Muscle layer of colon (tissue), 2 donors: Measurements from ENCODE around the gene GATA2.

Experiments
- H3K27ac ChIP-seq: one replicate; pipeline ENCODE4 v1.7.0; 2013; ENCODE audit warnings: low read depth, mild to moderate bottlenecking, low read length, moderate library complexity
- H3K27me3 ChIP-seq, 2 donors: one replicate each; pipeline ENCODE4 v1.7.0; 2013; ENCODE audit warnings: low read length in 2 of 2, mild to moderate bottlenecking in 2 of 2; ENCODE audit not compliant: insufficient read depth in 2 of 2, control insufficient read depth in 1 of 2
- H3K36me3 ChIP-seq: one replicate; pipeline ENCODE4 v1.7.0; 2013; ENCODE audit warnings: mild to moderate bottlenecking, low read length; ENCODE audit not compliant: insufficient read depth
- H3K4me1 ChIP-seq: one replicate; pipeline ENCODE4 v1.7.0; 2013; ENCODE audit warnings: mild to moderate bottlenecking, low read length; ENCODE audit not compliant: insufficient read depth
- H3K4me3 ChIP-seq, 2 donors: one replicate each; pipeline ENCODE4 v1.7.0; 2013; ENCODE audit warnings: low read length in 2 of 2, low read depth in 1 of 2, mild to moderate bottlenecking in 1 of 2, moderate library complexity in 1 of 2
- H3K9ac ChIP-seq: one replicate; pipeline ENCODE4 v1.7.0; 2013; ENCODE audit warnings: low read length
- H3K9me3 ChIP-seq: one replicate; pipeline ENCODE4 v1.7.0; 2013; ENCODE audit warnings: mild to moderate bottlenecking, low read length
- donor health status: abdominal sarcoma.
- donor health status: Adenocarcinoma of cecum.

Gene GATA2

DNA sequence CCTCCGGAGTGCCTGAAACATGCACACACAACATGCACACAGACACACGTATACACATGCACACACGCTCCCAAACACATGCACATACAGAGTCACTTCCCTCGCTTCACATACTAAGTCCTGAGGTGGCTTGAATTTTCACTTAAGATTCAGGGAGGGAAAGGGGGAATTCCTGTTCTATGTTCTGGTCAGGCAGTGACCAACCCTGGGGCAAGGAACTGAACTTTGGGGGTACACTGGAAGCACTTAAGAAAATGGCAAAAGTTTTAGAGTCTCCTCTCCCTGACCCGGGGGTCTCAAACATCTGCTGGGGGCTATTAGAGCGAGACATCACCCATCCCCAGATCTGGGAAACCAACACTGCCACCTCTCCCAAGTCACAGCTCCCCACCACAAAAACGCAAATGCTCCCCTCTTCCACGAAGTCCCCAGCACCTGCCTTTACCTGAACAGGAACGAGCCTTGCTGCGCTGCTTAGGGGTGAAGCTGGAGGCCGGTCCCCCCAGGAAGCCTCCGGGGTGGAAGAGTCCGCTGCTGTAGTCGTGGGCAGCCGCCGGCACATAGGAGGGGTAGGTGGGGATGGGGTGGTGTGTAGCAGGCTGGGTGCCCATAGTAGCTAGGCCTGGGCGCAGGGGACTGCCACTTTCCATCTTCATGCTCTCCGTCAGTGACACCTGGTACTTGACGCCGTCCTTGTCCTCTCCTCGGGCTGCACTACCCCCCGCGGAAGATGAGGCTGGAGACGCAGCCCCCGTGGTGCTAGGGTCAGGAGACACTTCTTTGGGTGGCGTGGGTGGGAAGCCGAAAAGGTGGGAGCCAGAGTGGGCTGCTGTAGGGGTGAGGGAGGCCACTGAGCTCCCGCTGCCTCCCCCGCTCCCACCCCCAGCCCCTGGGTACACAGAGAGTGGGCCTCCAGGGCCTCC, 7.5 kb downstream of the GATA2 start:
- H3K36me3 ChIP-seq, result no peaks in the 10 kb centered on the region
- H3K9me3 ChIP-seq, result no peaks in the 10 kb centered on the region
- peak overlapping the region in 1 of 2 donors; percentile 1 for H3K4me3 ChIP-seq
- H3K9ac ChIP-seq, result no peak overlapping the region
- H3K4me1 ChIP-seq, result peaks cover 42% of the 10 kb centered on the region
- peaks cover 89 to 100% of the 10 kb centered on the region in 2 donors for H3K27me3 ChIP-seq
- no peak overlapping the region for H3K27ac ChIP-seq

DNA sequence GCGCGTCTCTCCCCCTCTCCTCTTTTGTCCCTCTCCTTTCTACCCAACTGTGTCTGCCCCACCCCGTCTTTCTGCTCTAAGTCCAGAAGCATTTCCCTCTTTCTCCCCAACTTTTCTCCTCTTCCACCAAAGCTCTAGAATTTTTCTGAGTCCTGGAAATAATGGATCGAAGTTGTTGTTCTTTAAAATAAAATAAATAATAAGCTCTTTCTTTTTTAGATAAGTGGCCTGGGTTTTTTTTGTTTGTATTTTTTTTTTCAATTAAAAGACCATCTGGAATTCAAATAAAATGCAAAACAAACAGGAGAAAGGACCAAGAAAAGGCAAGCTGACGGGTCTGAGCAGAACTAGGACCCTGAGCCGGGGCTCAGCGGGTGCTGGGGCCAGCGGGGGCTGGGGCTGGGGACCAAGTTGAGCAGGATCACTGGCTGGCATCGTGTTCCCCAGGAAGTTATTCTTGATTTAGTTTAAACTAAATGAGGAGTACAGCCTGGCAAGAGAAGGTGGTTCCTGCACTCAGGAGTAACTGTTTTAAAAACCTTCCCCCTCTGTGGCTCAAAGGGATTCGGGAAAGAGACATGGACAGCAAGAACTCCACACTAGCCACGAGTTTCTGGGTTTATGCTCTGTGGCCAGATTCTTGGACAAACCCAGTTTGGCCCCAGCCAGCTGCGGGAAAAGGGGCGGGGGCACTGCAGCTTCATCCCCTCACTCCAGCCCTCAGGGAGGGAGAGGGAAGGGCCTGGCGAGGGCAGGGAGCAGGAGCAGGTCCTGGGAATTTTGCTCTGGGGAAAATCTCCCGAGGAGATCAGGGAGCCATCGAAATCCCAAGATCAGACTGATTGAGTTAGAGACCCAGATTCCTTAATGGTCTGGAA, 8.4 kb downstream of the GATA2 start:
- peaks cover 83 to 100% of the 10 kb centered on the region in 2 donors for H3K27me3 ChIP-seq
- H3K4me1 ChIP-seq, result peaks cover 34% of the 10 kb centered on the region
- H3K9ac ChIP-seq, result no peak overlapping the region
- H3K9me3 ChIP-seq, result no peaks in the 10 kb centered on the region
- H3K36me3 ChIP-seq, result no peaks in the 10 kb centered on the region
- H3K27ac ChIP-seq, result no peak overlapping the region
- no peak overlapping the region for H3K4me3 ChIP-seq

DNA sequence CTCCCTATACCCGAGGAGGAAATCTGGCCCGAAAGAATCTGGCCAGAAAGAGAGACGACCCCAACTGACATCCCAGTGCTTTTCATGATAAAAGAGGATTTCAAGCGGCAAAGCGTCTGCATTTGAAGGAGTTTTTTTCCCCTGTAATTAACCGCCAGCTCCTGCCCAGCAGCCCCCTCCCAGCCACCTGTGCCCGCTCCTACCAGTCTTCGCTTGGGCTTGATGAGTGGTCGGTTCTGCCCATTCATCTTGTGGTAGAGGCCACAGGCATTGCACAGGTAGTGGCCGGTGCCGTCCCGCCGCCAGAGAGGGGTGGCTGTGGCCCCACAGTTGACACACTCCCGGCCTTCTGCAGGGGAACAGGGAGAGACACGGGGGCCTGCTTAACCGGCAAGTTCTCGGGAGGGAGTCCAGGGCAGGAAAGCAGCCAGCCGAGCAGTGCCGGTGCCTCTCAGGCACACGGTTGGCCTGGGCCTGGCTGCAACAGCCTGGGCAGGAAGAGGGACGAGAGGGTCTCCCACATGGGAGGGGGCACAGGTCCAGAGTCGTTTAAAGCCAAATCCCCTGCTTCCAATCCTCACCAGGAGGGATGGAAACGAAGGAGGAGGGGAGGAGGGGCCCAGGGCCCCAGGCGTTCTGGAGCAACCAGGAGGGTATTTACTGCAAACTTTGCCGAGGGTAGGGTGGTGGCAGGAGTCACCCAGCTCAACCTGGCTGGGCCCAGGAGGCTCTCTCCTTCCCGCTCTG, 9.2 kb downstream of the GATA2 start:
- H3K27ac ChIP-seq, result no peak overlapping the region
- no peak overlapping the region for H3K4me3 ChIP-seq
- peaks cover 75 to 98% of the 10 kb centered on the region in 2 donors for H3K27me3 ChIP-seq
- H3K9me3 ChIP-seq, result no peaks in the 10 kb centered on the region
- H3K4me1 ChIP-seq, result peaks cover 28% of the 10 kb centered on the region
- H3K9ac ChIP-seq, result no peak overlapping the region
- H3K36me3 ChIP-seq, result no peaks in the 10 kb centered on the region

DNA sequence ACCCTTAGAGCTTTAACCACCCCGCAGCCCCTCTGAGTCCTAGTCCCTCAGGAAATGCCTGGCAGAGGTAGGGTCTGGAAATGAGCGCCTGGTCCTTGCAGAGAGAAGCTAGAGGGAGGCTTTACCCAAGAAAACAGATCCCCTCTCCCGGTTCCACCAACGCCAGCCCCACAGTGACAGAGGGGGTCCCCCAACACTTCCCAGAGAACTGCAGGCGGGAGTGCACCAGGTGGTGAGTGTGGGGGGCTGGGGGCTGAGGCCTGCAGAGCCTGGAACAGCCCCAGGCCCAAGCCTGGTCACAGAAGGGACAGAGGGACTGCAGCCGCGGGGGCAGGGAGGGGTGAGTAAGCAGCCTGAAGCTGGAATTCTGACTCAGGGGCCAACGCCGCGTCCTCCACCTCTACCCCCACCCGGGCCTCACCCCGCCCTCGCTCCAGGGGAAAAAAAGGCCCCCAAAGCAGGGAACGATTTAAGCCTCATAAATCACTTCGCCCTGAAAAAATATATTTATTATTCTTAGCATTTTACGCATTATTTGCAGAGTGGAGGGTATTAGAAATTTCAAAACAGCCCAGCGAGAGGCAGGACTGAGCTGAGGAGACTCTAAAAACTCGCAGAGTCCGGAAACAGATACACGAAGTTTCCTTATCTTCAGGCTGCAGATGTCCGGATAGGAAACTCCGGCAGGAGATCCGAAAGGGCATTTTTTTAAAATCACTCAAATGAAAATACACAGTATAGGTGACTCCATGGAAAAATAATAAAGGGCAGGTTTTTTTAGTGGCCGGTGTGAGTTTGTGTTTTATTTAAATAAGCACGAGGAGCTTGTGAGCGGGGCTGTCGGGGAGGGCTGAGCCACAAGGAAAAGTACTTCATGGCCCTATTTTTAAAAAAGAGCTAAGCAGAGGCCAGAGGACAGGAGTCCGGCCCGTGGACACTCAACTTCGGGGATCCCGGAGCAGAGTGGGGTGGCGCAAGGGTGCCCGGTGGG, 10.0 kb downstream of the GATA2 start:
- H3K27me3 ChIP-seq, result peaks cover 66 to 89% of the 10 kb centered on the region in 2 donors
- no peaks in the 10 kb centered on the region for H3K36me3 ChIP-seq
- no peak overlapping the region for H3K4me3 ChIP-seq
- peaks cover 19% of the 10 kb centered on the region for H3K4me1 ChIP-seq
- no peaks in the 10 kb centered on the region for H3K9me3 ChIP-seq
- no peak overlapping the region for H3K27ac ChIP-seq
- no peak overlapping the region for H3K9ac ChIP-seq

DNA sequence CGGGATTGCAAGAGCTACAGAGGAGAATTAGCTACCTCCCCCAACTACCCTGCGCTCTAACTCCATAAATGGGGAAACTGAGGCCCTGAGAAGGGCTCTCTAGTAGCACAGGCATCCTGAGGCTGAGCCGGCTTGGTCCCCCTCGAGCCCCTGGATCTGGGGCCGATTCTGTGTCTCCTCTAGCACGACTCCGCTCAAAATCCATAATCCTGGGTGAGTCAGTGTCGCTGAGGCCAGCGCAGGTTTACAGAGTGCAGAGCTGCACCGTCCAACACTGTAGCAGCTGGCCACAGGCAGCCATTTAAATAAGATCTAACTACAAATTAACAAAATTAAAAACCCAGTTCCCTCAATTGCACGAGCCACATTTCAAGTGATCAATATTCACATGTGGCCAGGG, 10.8 kb downstream of the GATA2 start:
- no peaks in the 10 kb centered on the region for H3K9me3 ChIP-seq
- H3K4me3 ChIP-seq, result no peak overlapping the region
- peaks cover 14% of the 10 kb centered on the region for H3K4me1 ChIP-seq
- H3K27ac ChIP-seq, result no peak overlapping the region
- H3K9ac ChIP-seq, result no peak overlapping the region
- H3K27me3 ChIP-seq, result peaks cover 58 to 83% of the 10 kb centered on the region in 2 donors
- H3K36me3 ChIP-seq, result no peaks in the 10 kb centered on the region

DNA sequence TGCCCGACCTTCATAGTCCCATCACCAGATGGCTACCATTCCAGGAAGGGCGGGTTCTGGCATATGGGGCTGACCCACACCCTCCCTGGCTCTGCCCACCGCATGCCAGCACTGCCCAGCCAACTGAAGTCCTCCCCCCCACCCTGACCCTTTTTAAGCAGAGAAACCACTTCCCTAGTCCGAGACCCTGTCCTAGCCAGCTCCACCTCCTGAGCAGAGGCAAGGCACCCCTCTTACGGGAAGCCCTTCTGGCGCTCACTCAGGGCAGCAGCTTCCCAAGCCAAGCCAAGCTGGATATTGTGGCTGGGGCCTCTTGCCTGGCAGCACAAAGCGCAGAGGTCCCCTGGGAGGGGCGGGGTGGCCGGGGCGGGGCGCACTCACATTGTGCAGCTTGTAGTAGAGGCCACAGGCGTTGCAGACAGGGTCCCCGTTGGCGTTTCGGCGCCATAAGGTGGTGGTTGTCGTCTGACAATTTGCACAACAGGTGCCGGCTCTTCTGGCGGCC, 11.5 kb downstream of the GATA2 start:
- Histone ChIP-seq H3K9ac (no peak overlapping the region), H3K9me3 (no peaks in the 10 kb centered on the region), H3K4me1 (peaks cover 10% of the 10 kb centered on the region), H3K27ac (no peak overlapping the region), H3K4me3 (no peak overlapping the region), H3K36me3 (no peaks in the 10 kb centered on the region), H3K27me3 (peaks cover 53 to 79% of the 10 kb centered on the region in 2 donors)

DNA sequence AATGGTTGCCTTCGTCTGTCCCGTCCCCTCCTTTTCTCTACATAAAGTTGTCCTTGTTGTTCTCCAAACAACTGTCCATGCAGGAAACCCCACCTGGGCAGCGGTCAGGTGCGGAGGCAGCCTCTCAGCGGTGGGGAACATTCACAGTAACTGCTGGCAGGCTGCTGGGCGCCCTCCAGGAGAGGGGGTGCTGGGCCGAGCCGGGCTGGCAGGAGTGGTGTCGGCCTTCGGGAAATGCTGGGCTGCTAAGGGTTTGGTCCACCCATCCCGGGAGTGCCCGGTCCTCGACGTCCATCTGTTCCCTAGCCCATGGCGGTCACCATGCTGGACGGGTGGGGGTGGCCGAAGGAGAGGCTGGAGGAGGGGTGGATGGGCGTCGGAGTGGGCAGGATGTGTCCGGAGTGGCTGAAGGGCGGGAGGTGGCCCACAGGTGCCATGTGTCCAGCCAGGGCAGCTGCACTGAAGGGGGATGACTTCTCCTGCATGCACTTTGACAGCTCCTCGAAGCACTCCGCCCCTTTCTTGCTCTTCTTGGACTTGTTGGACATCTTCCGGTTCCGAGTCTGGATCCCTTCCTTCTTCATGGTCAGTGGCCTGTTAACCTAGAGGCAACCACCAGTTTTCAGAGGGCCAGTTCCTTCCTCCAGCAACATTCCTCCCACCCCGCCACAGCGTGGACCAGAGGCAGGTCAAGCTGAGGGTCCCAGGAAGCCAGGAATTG, 12.1 kb downstream of the GATA2 start:
- no peak overlapping the region for H3K4me3 ChIP-seq
- H3K9me3 ChIP-seq, result no peaks in the 10 kb centered on the region
- peaks cover 7% of the 10 kb centered on the region for H3K4me1 ChIP-seq
- peaks cover 46 to 73% of the 10 kb centered on the region in 2 donors for H3K27me3 ChIP-seq
- H3K36me3 ChIP-seq, result no peaks in the 10 kb centered on the region
- H3K9ac ChIP-seq, result no peak overlapping the region
- H3K27ac ChIP-seq, result no peak overlapping the region

DNA sequence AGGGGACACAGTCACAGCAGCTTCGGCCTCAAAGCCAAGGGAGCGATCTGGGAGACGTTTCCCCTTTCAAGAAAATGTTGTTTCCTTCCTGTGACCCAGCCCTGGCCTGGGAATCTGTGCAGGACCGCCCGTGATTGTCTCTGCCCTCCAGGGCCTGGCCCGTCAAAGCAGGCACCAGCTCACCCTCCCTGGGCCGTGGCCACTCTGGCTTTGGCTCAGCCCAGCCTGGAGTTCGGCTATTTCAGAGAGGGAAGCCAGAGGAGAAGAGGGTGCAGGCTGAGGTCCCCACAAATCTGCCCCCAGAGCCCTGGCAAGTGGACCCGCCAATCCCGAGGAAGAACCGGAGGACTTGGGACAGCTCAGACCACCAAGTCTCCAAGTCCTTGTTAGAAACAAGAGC, 12.7 kb downstream of the GATA2 start:
- peaks cover 7% of the 10 kb centered on the region for H3K4me1 ChIP-seq
- no peaks in the 10 kb centered on the region for H3K9me3 ChIP-seq
- no peaks in the 10 kb centered on the region for H3K36me3 ChIP-seq
- H3K27me3 ChIP-seq, result peaks cover 40 to 67% of the 10 kb centered on the region in 2 donors
- H3K9ac ChIP-seq, result no peak overlapping the region
- H3K27ac ChIP-seq, result no peak overlapping the region
- no peak overlapping the region for H3K4me3 ChIP-seq

DNA sequence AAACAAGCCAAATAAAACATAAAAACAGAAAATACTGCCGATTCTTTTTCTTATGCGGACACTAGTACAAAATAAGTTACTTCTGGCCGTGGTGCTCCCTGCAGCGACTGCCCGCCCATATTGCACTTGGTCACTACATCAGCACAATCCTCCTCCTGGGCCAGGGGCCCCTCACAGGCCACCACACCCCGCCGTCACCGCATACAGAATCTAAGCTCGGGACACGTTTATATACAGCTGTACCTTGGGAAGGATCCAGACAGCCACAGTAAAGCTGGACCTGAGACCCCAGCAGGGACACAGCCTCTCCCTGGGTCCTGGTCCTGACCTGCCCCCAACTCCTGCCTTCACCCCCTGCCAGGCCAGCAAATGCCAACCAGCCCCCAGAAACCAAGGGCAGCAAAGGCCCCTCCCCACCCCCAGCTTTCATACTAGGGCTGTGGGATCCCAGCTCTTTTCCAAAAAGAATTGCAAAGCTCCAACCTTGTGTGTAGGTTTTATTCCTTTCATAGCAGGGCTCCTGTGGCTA, 13.4 kb downstream of the GATA2 start:
- no peaks in the 10 kb centered on the region for H3K36me3 ChIP-seq
- peaks cover 34 to 61% of the 10 kb centered on the region in 2 donors for H3K27me3 ChIP-seq
- no peaks in the 10 kb centered on the region for H3K9me3 ChIP-seq
- no peak overlapping the region for H3K27ac ChIP-seq
- peaks cover 7% of the 10 kb centered on the region for H3K4me1 ChIP-seq
- H3K4me3 ChIP-seq, result no peak overlapping the region
- H3K9ac ChIP-seq, result no peak overlapping the region
